GM12864 (cell line): ENCODE data around the gene ABCA3.

Source experiments
- DNase-seq: peaks from one replicate; pipeline ENCODE4 v3.0.0-alpha.2; 2011; ENCODE audit warnings: low read depth
- H3K4me3 ChIP-seq: 2 replicates; pipeline ENCODE4 v1.5.1; 2011; ENCODE audit warnings: mild to moderate bottlenecking, low read depth, low read length, control low read depth
- TF ChIP-seq, protein P1 (sequence below): IDR thresholded peaks from 2 replicates; pipeline ENCODE4 v1.5.1; 2011; ENCODE audit warnings: low read depth, mild to moderate bottlenecking, moderate library complexity, low read length, control low read depth, inconsistent platforms; ENCODE audit errors: missing control alignments

Gene ABCA3

DNA sequence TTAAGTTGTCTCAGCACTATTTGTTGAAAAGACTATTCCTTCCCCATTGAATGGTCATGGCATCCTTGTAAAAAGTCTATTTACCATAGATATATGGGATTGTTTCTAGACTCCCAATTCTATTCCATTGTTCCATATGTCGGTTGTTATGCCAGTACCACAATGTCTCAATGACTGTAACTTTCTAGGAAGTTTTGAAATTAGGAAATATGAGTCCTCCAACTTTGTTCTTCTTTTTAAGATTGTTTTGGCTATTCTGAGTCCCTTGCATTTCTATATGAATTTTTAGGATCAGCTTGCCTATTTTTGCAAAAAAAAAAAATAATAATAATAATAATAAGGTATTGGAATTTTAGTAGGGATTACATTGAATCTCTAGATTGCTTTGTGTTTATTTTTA is 43.0 kb upstream of the ABCA3 start:
- no peak for DNase-seq
- H3K4me3 ChIP-seq = no peak overlapping the region
- TF ChIP-seq, protein P1, sequence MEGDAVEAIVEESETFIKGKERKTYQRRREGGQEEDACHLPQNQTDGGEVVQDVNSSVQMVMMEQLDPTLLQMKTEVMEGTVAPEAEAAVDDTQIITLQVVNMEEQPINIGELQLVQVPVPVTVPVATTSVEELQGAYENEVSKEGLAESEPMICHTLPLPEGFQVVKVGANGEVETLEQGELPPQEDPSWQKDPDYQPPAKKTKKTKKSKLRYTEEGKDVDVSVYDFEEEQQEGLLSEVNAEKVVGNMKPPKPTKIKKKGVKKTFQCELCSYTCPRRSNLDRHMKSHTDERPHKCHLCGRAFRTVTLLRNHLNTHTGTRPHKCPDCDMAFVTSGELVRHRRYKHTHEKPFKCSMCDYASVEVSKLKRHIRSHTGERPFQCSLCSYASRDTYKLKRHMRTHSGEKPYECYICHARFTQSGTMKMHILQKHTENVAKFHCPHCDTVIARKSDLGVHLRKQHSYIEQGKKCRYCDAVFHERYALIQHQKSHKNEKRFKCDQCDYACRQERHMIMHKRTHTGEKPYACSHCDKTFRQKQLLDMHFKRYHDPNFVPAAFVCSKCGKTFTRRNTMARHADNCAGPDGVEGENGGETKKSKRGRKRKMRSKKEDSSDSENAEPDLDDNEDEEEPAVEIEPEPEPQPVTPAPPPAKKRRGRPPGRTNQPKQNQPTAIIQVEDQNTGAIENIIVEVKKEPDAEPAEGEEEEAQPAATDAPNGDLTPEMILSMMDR = no peak

- TF ChIP-seq, protein P1 = no peak
- no peak overlapping the region for H3K4me3 ChIP-seq
- DNase-seq = no peak
Measured at GRCh38 chr16:2374644-2375043, 34.1 kb upstream of the ABCA3 start.

- TF ChIP-seq, protein P1 = no peak
- DNase-seq = no peak
- no peak overlapping the region for H3K4me3 ChIP-seq
Measured at GRCh38 chr16:2373176-2373575, 32.6 kb upstream of the ABCA3 start.

GRCh38 chr16:2372684-2373083 is 32.2 kb upstream of the ABCA3 start:
- no peak overlapping the region for H3K4me3 ChIP-seq
- TF ChIP-seq, protein P1 = no peak
- DNase-seq = no peak

GRCh38 chr16:2371421-2371820 is 30.9 kb upstream of the ABCA3 start:
- no peak for DNase-seq
- TF ChIP-seq, protein P1 = no peak

DNA sequence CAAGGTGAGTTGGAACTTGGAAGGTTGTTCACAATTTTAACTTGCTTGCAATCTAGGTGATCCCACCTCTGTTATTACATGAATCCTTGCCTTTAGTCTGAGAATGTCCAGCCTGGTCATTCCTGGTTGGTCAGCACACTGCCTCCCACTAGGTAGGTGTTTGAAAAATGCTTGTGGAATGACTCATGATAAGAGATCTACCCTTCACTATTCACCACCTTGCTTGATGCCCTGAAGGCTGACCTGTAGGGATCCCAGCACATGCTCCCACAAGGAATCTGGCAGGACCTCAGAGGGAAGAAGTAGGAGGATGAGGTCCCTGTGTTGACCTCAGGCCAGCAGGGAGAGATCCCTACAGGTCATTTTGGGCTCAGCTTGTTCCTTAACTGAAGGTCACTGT is 30.2 kb upstream of the ABCA3 start:
- no peak overlapping the region for H3K4me3 ChIP-seq
- TF ChIP-seq, protein P1 = no peak
- DNase-seq = no peak

More at GRCh38 chr16:2371421-2371820, 30.9 kb upstream of the ABCA3 start:
- H3K4me3 ChIP-seq = no peak overlapping the region

DNA sequence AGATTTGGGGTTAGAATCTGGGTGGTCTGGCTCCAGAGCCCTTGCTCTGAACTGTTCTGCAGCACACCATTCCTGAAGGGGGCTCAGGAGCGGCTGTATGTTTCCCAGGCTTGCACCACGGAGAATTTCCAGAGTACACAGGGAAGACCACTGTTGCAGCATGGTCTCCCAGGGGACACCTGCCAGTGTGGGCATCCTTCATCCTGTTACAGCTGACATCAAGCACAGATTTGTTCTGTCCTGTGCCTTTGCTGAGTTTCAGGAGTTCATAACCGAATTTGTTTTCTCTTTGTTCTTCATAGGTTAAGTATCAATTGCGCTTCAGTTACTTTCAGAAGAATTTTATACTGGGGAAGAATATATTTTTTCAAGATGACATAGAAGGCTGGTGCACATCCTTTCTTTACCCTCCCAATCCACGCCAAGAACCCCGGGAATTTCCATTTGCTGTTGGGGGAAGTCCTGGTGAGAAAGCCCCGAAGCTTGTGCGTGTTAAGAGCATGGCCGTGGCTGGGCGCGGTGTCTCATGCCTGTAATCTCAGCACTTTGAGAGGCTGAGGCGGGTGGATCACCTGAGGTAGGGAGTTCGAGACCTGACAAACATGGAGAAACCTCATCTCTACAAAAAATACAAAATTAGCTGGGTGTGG is 26.3 kb upstream of the ABCA3 start:
- DNase-seq = peak; percentile 49
- TF ChIP-seq, protein P1 = no peak
- H3K4me3 ChIP-seq = no peak overlapping the region
